ENCODE results near the gene LGALS1.
A peak's percentile ranks its signal among the peaks of the same experiment; 100 is the strongest.

Gene LGALS1

GRCh38 chr22:37674951-37675929 lies at the start of gene LGALS1:
Gene LGALS1, plus strand, starts transcription at chr22:37675636. Its CDS starts 67 bp downstream, at chr22:37675703.
- peak; percentile 98 for DNase-seq (ENCODE audit: low read depth in 2 of 2)

- no peak for DNase-seq (ENCODE audit: low read depth in 2 of 2)
These were observed 49.7 kb upstream of the LGALS1 start for GRCh38 chr22:37625737-37626136.

GRCh38 chr22:37626144-37626543 lies 49.3 kb upstream of the LGALS1 start:
- DNase-seq (ENCODE audit: low read depth in 2 of 2) = no peak

GRCh38 chr22:37626556-37627075 lies 48.8 kb upstream of the LGALS1 start:
- DNase-seq (ENCODE audit: low read depth in 2 of 2) = no peak

GRCh38 chr22:37627121-37627520 lies 48.3 kb upstream of the LGALS1 start:
- no peak for DNase-seq (ENCODE audit: low read depth in 2 of 2)

- DNase-seq (ENCODE audit: low read depth in 2 of 2) = no peak
These were observed 47.9 kb upstream of the LGALS1 start for GRCh38 chr22:37627545-37627944.

GRCh38 chr22:37628830-37629229 lies 46.6 kb upstream of the LGALS1 start:
- DNase-seq (ENCODE audit: low read depth in 2 of 2) = no peak

GRCh38 chr22:37629928-37630327 lies 45.5 kb upstream of the LGALS1 start:
- no peak for DNase-seq (ENCODE audit: low read depth in 2 of 2)

- DNase-seq (ENCODE audit: low read depth in 2 of 2) = no peak
These were observed 44.5 kb upstream of the LGALS1 start for GRCh38 chr22:37630839-37631435.

- no peak for DNase-seq (ENCODE audit: low read depth in 2 of 2)
These were observed 43.8 kb upstream of the LGALS1 start for GRCh38 chr22:37631448-37632173.

- DNase-seq (ENCODE audit: low read depth in 2 of 2) = no peak
These were observed 43.0 kb upstream of the LGALS1 start for GRCh38 chr22:37632174-37633088.

- DNase-seq (ENCODE audit: low read depth in 2 of 2) = no peak
These were observed 42.3 kb upstream of the LGALS1 start for GRCh38 chr22:37633089-37633624.

- peak; percentile 71 to 77 for DNase-seq (ENCODE audit: low read depth in 2 of 2)
These were observed 41.6 kb upstream of the LGALS1 start for GRCh38 chr22:37633625-37634416.

- DNase-seq (ENCODE audit: low read depth in 2 of 2) = no peak
These were observed 41.0 kb upstream of the LGALS1 start for GRCh38 chr22:37634417-37634924.

GRCh38 chr22:37635157-37635556 lies 40.3 kb upstream of the LGALS1 start:
- DNase-seq (ENCODE audit: low read depth in 2 of 2) = no peak

GRCh38 chr22:37636186-37636948 lies 39.1 kb upstream of the LGALS1 start:
- DNase-seq (ENCODE audit: low read depth in 2 of 2) = no peak

GRCh38 chr22:37636949-37637273 lies 38.5 kb upstream of the LGALS1 start:
- DNase-seq (ENCODE audit: low read depth in 2 of 2) = no peak

GRCh38 chr22:37638391-37639069 lies 36.9 kb upstream of the LGALS1 start:
- no peak for DNase-seq (ENCODE audit: low read depth in 2 of 2)

All from fibroblast of skin of left quadriceps (primary cell).